22Rv1 (cell line): ENCODE data around the gene MYL5.

Experiments
- ZFX ChIP-seq: fragments of 450-650 bp; IDR thresholded peaks from 2 replicates; pipeline ENCODE4 v1.6.1; 2017; ENCODE audit warnings: antibody characterized with exemption, borderline replicate concordance
- TF ChIP-seq, protein P1 (sequence below): fragments of 450-650 bp; IDR thresholded peaks from 2 replicates; pipeline ENCODE4 v1.5.1; 2017; ENCODE audit warnings: mild to moderate bottlenecking

DNA sequence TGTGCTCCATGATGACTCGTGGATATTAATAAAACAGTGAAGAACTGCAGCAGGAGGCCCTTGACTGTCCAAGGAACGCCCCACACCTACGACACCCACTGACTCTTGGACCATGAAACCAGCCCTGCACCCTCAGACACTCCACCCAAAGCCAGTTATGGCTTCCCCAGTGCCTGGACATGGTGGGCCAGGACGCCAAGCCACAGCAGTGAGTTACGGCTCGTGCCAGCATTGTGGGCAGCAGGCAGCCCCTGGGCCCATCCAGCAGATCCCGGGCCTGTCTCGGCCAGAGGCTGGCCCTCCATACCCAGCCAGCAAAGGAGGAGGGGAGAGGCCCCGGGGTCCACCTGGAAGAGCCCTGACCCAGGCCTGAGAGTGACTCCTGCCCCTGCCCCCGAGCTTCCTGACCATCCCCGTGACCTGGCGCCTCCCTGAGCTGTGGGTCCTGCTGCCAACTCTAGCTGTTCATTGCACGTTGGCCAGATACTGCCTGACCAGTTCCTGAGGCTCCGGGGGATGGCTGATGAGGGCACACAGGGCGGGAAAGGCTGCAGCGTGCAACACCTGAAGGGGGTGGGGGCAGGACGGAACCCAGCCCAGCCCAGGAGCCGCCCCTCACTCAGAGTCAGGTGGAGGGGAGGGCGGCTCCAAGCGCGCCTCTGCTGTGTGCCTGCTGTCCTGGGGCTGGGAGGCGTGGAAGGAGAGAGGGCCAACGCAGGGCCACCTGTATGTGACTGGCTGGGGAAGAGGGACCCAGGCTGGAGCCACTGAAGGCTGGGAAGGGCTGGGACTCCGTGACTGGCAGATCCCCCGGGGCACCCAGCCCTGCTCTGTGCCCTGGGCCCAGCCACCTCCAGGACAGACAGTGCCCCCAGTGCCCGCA, 13.9 kb downstream of the MYL5 start:
- TF ChIP-seq, protein P1, sequence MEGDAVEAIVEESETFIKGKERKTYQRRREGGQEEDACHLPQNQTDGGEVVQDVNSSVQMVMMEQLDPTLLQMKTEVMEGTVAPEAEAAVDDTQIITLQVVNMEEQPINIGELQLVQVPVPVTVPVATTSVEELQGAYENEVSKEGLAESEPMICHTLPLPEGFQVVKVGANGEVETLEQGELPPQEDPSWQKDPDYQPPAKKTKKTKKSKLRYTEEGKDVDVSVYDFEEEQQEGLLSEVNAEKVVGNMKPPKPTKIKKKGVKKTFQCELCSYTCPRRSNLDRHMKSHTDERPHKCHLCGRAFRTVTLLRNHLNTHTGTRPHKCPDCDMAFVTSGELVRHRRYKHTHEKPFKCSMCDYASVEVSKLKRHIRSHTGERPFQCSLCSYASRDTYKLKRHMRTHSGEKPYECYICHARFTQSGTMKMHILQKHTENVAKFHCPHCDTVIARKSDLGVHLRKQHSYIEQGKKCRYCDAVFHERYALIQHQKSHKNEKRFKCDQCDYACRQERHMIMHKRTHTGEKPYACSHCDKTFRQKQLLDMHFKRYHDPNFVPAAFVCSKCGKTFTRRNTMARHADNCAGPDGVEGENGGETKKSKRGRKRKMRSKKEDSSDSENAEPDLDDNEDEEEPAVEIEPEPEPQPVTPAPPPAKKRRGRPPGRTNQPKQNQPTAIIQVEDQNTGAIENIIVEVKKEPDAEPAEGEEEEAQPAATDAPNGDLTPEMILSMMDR, result no peak
- TF ChIP-seq ZFX, result no peak
